ENCODE results near the gene SRRM5. TPM values are rescaled to one million over a fixed set of nuclear protein-coding genes. Genes with fewer than 3 reads are reported as not detected.
"Not testable (repeated sequence)": the region's sequence is repeated elsewhere in the genome, so short reads cannot be mapped to it uniquely, and the experiment has no call there.

Gene SRRM5
- total and polyA plus RNA-seq, 8 donors = 0.45 to 0.50 TPM; not detected in 6

- no peak for DNase-seq
- intact Hi-C loops (cut with DNase I; ENCODE audit: low total_unique reads) = no loop called here
- Histone ChIP-seq H3K27ac (no peak overlapping the region), H3K4me3 (no peak overlapping the region), H3K9me3 (no peaks in the 10 kb centered on the region), H3K27me3 (no peaks in the 10 kb centered on the region), H3K36me3 (peaks cover 0 to 43% (median 37%) of the 10 kb centered on the region in 4 donors), H3K4me1 (peaks cover under 1 to 19% (median 8%) of the 10 kb centered on the region in 4 donors)
- WGBS, 5 donors = 56 to 96% (median 90%) methylated on average over 2 of the region's 2 CpGs
- TF ChIP-seq POLR2AphosphoS5 (IDR thresholded peaks at IDR 0.05) = no peak
- no peak for TF ChIP-seq EP300 (IDR thresholded peaks at IDR 0.05)
- no peak for TF ChIP-seq POLR2A (IDR thresholded peaks at IDR 0.05)
- TF ChIP-seq CTCF (IDR thresholded peaks at IDR 0.05) = no peak
Observed at GRCh38 chr19:43586346-43586745, 25.5 kb upstream of the SRRM5 start.

GRCh38 chr19:43587029-43587428 is 24.9 kb upstream of the SRRM5 start:
- peaks cover 0 to 12% (median 4%) of the 10 kb centered on the region in 4 donors for H3K4me1 ChIP-seq
- H3K27me3 ChIP-seq; intact Hi-C loops (cut with DNase I; ENCODE audit: low total_unique reads); DNase-seq; H3K4me3 ChIP-seq; H3K9me3 ChIP-seq; H3K27ac ChIP-seq: not testable (repeated sequence)
- WGBS, 5 donors = 94 to 99% (median 96%) methylated on average over 3 of the region's 3 CpGs
- H3K36me3 ChIP-seq = peaks cover 0 to 49% (median 43%) of the 10 kb centered on the region in 4 donors

- Histone ChIP-seq H3K27ac (no peak overlapping the region), H3K27me3 (no peaks in the 10 kb centered on the region), H3K36me3 (peaks cover 20 to 72% (median 62%) of the 10 kb centered on the region in 4 donors), H3K4me3 (no peak overlapping the region), H3K4me1 (peaks cover 10 to 30% (median 18%) of the 10 kb centered on the region in 4 donors), H3K9me3 (no peaks in the 10 kb centered on the region)
- WGBS, 5 donors = 78 to 94% (median 87%) methylated on average over 5 of the region's 5 CpGs
- TF ChIP-seq EP300 (IDR thresholded peaks at IDR 0.05) = no peak
- TF ChIP-seq CTCF (IDR thresholded peaks at IDR 0.05) = no peak
- no peak for TF ChIP-seq POLR2AphosphoS5 (IDR thresholded peaks at IDR 0.05)
- no peak for TF ChIP-seq POLR2A (IDR thresholded peaks at IDR 0.05)
- intact Hi-C loops (cut with DNase I; ENCODE audit: low total_unique reads) = no loop called here
- no peak for DNase-seq
Observed at GRCh38 chr19:43589277-43589676, 22.6 kb upstream of the SRRM5 start.

- Histone ChIP-seq H3K27ac (no peak overlapping the region), H3K36me3 (peaks cover 20 to 69% (median 63%) of the 10 kb centered on the region in 4 donors), H3K9me3 (no peaks in the 10 kb centered on the region), H3K4me3 (no peak overlapping the region), H3K4me1 (peaks cover 14 to 34% (median 22%) of the 10 kb centered on the region in 4 donors), H3K27me3 (no peaks in the 10 kb centered on the region)
- WGBS, 5 donors = 77 to 83% (median 79%) methylated on average over 6 of the region's 6 CpGs
- TF ChIP-seq EP300 (IDR thresholded peaks at IDR 0.05) (no peak), CTCF (IDR thresholded peaks at IDR 0.05) (no peak), POLR2AphosphoS5 (IDR thresholded peaks at IDR 0.05) (no peak), POLR2A (IDR thresholded peaks at IDR 0.05) (no peak)
- no peak for DNase-seq
- intact Hi-C loops (cut with DNase I; ENCODE audit: low total_unique reads) = no loop called here
Observed at GRCh38 chr19:43589678-43590077, 22.2 kb upstream of the SRRM5 start.

- no peaks in the 10 kb centered on the region for H3K27me3 ChIP-seq
- DNase-seq = no peak
- WGBS, 5 donors = 93 to 98% (median 96%) methylated on average over 16 to 63 of the region's 63 CpGs
- intact Hi-C loops (cut with DNase I; ENCODE audit: low total_unique reads) = no loop called here
- no peak overlapping the region for H3K4me3 ChIP-seq
- H3K9me3 ChIP-seq = no peaks in the 10 kb centered on the region
- peaks cover 22 to 49% (median 34%) of the 10 kb centered on the region in 4 donors for H3K4me1 ChIP-seq
- TF ChIP-seq POLR2AphosphoS5 (IDR thresholded peaks at IDR 0.05) = no peak
- no peak for TF ChIP-seq POLR2A (IDR thresholded peaks at IDR 0.05)
- no peak for TF ChIP-seq CTCF (IDR thresholded peaks at IDR 0.05)
- TF ChIP-seq EP300 (IDR thresholded peaks at IDR 0.05) = no peak
- H3K36me3 ChIP-seq = peaks cover 20 to 56% (median 48%) of the 10 kb centered on the region in 4 donors
- H3K27ac ChIP-seq = no peak overlapping the region
Observed at GRCh38 chr19:43591904-43592772, 19.8 kb upstream of the SRRM5 start.

Data from stomach (tissue), 9 donors.